Colonic mucosa (tissue), 4 donors: Measurements from ENCODE around the gene ACOX3. TPM values are rescaled to one million over a fixed set of nuclear protein-coding genes. Genes with fewer than 3 reads are reported as not detected.

Experiments
- DNase-seq: peaks from one replicate; pipeline ENCODE4 v3.0.0-alpha.2; 2020
- H3K27ac ChIP-seq: fragments of 200-600 bp; one replicate; pipeline ENCODE4 v1.8.0; 2021
- H3K27me3 ChIP-seq: fragments of 200-600 bp; one replicate; pipeline ENCODE4 v1.8.0; 2021
- H3K36me3 ChIP-seq: fragments of 200-600 bp; one replicate; pipeline ENCODE4 v1.8.0; 2021
- H3K4me1 ChIP-seq: fragments of 200-600 bp; one replicate; pipeline ENCODE4 v1.8.0; 2021; ENCODE audit warnings: mild to moderate bottlenecking
- H3K4me3 ChIP-seq: fragments of 200-600 bp; one replicate; pipeline ENCODE4 v1.8.0; 2021
- H3K9ac ChIP-seq, 2 donors: one replicate each; pipeline ENCODE4 v1.7.0; 2013; ENCODE audit warnings: control low read depth in 2 of 2, low read depth in 2 of 2, low read length in 2 of 2
- H3K9me3 ChIP-seq: fragments of 200-600 bp; one replicate; pipeline ENCODE4 v1.8.0; 2021
- CTCF ChIP-seq: fragments of 200-600 bp; IDR thresholded peaks from one replicate; pipeline ENCODE4 v1.8.0; 2022; ENCODE audit warnings: antibody characterized with exemption, mild to moderate bottlenecking
- intact Hi-C: fragments of 100-400 bp; cut with DNase I; formaldehyde crosslinking; loops from one replicate; pipeline ENCODE4 v1.14.1; 2022
- total RNA-seq, 2 donors: library from RNA; stranded (reverse); fragmentation: NEBNext Ultra II Directional in 1 of 2; extraction: Animal tissue kit (Norgen Biotek cat#: 25700) in 1 of 2; gene quantifications; one replicate each; pipeline ENCODE4 v1.2.1, GENCODE V29; 2021
- donor health status: healthy.
- donor health status: DM: no; HTN: no; CAD: no.
- donor health status: DM: no; HTN: no; CAD: no.

Gene ACOX3
- total RNA-seq, 2 donors from 2014 or later, result 19.9 to 26.1 TPM

DNA sequence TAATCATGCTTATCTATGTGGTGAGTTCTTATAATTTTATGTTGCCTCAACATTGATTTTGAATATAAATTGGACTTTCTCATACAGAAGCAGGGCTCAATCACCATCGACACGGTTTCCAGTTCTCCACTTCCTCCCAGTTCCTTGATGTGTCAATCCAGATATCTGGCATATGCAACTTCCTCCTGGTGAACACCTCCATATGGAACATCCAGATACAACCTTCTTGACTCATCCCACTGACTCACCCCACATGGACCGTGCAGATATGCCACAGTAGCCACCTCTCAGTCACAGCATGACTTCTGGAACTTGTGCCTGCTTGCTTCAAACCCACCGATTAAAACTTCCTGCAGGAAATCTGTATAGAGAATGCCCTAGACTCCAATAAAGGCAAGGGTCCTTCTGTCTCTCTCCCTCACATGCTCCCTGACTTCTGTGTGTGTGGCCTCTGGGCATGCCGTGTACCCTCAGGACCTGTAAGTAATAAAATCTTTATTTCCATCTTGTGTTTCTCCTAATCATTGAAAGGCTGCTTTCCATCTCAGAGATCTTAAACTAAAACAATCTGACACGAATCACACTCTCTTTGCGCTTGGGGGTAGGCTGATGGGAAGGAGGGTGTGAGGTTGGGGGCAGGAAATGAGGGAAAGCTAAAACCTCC, 104.0 kb downstream of the ACOX3 start:
- intact Hi-C loops, result no loop called here
- H3K4me3 ChIP-seq, result no peak overlapping the region
- DNase-seq, result no peak

GRCh38 chr4:8335848-8336247, 104.7 kb downstream of the ACOX3 start:
- no peak for TF ChIP-seq CTCF
- intact Hi-C loops, result no loop called here
- no peak overlapping the region for H3K9ac ChIP-seq
- H3K4me3 ChIP-seq, result no peak overlapping the region
- H3K27me3 ChIP-seq, result no peaks in the 10 kb centered on the region
- no peaks in the 10 kb centered on the region for H3K9me3 ChIP-seq
- no peak overlapping the region for H3K27ac ChIP-seq
- H3K4me1 ChIP-seq, result no peaks in the 10 kb centered on the region
- H3K36me3 ChIP-seq, result no peaks in the 10 kb centered on the region
- no peak for DNase-seq

More for the DNA sequence above, 104.0 kb downstream of the ACOX3 start:
- no peak overlapping the region for H3K27ac ChIP-seq
- H3K4me1 ChIP-seq, result no peaks in the 10 kb centered on the region
- H3K9ac ChIP-seq, result no peak overlapping the region
- TF ChIP-seq CTCF, result no peak
- no peaks in the 10 kb centered on the region for H3K9me3 ChIP-seq
- no peaks in the 10 kb centered on the region for H3K36me3 ChIP-seq
- H3K27me3 ChIP-seq, result no peaks in the 10 kb centered on the region

DNA sequence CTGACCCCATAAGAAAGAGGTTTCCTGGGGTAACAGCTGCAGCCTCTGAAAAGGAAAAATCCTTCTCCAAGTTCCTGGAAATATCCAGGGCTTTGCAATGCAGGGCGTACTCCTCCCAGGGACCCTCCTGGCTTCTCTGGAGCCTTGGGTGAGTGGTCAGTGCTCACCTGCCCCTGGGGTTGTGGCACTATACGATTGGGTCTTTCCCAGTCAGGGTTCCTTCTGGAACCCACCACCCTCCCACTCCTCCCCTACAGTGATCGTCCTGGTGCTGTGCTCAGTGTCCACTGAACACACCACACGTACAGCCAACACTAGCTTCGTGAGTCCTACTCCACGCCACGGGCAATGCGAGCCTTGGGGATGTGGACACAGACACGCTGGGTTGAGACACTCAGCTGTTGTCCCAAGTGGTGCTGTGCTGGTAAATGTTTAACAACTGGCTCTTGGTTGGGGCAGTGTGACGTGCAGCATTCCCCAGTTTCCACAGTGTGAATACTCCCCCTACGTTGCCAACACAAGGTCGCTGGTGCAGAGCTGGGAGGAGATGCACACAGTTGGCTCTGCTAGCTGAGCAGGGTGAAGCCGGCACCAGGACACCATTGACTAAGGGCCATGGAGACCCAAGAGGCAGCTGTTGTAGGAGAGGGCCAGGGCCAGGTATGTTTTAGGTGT, 105.6 kb downstream of the ACOX3 start:
- H3K9me3 ChIP-seq, result no peaks in the 10 kb centered on the region
- no peak overlapping the region for H3K4me3 ChIP-seq
- no peaks in the 10 kb centered on the region for H3K27me3 ChIP-seq
- intact Hi-C loops, result no loop called here
- no peak for DNase-seq
- no peak for TF ChIP-seq CTCF
- H3K4me1 ChIP-seq, result no peaks in the 10 kb centered on the region
- no peak overlapping the region for H3K27ac ChIP-seq
- H3K9ac ChIP-seq, result no peak overlapping the region
- no peaks in the 10 kb centered on the region for H3K36me3 ChIP-seq

- Histone ChIP-seq H3K9me3 (no peaks in the 10 kb centered on the region), H3K27me3 (no peaks in the 10 kb centered on the region), H3K4me1 (no peaks in the 10 kb centered on the region), H3K36me3 (no peaks in the 10 kb centered on the region), H3K4me3 (no peak overlapping the region), H3K27ac (no peak overlapping the region), H3K9ac (no peak overlapping the region)
- no peak for DNase-seq
- intact Hi-C loops, result no loop called here
- no peak for TF ChIP-seq CTCF
Measured at GRCh38 chr4:8333726-8334460, 106.6 kb downstream of the ACOX3 start.

DNA sequence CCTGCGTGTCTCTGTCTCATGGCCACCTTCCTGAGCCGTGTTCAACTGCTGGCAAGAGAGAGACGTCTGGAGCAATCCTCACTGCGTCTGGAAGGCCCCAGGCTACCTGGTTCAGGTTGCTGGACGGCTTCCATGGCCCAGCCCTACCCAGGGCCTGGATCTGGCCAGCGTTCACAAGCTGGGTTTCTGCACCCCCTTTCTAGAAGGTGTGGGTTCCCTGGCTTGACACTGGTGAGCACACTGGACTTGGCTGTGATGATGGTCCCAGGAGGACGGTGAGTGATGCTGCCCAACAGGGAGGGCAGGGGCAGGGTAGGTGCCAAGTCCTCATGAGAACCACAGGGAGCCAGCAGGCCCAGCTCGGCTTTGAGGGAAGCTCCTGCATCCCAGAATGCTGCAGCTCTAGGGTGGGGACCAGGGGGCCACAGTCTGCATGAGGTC, 107.6 kb downstream of the ACOX3 start:
- TF ChIP-seq CTCF, result no peak
- intact Hi-C loops, result no loop called here
- Histone ChIP-seq H3K9ac (no peak overlapping the region), H3K9me3 (no peaks in the 10 kb centered on the region), H3K36me3 (no peaks in the 10 kb centered on the region), H3K4me1 (no peaks in the 10 kb centered on the region), H3K4me3 (no peak overlapping the region), H3K27me3 (no peaks in the 10 kb centered on the region), H3K27ac (no peak overlapping the region)
- no peak for DNase-seq
